Measurements from ENCODE around the gene AGBL5. TPM values are rescaled to one million over a fixed set of nuclear protein-coding genes. Genes with fewer than 3 reads are reported as not detected.

Gene AGBL5
- total RNA-seq, 1 donor from 2014 or later: 68.3 TPM

DNA sequence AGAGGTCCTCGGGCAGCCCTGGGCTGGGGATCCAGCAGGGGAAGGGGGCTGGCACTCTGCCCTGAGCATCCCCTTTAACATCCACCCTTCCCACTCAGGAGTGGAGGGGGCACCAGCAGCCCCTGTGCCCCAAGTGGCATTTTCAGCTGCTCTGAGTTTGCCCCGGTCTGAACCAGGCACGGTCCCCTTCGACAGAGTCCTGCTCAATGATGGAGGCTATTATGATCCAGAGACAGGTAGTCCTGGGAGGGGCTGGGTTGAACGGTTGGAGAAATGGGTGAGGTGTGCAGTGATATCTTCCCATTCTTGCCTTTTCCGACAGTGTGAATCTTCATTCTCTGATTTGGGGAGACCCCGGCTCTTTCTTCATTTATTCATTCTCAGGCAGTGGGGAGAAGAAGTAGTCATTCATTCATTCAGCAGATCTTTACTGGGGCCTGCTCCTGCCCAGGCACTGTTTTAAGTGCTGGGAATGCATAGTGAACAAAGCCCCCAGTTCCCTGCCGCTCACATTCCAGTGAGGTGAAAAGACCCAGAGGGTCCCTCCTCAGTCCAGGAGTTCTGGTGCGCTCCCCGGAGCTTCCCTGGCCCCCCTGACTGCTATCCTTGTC, 33.7 kb downstream of the AGBL5 start:
- H3K9ac ChIP-seq: peak overlapping the region; percentile 49
- peak overlapping the region; percentile 89 for H2AFZ ChIP-seq (replicated peaks)
- no peaks in the 10 kb centered on the region for H3K9me3 ChIP-seq (ENCODE audit: low read depth)
- H4K20me1 ChIP-seq (ENCODE audit: low read depth): no peaks in the 10 kb centered on the region
- no peak overlapping the region for H3K27ac ChIP-seq
- H3K4me2 ChIP-seq: peak overlapping the region; percentile 97
- peaks cover 15% of the 10 kb centered on the region for H3K4me1 ChIP-seq
- TF ChIP-seq, protein P1, sequence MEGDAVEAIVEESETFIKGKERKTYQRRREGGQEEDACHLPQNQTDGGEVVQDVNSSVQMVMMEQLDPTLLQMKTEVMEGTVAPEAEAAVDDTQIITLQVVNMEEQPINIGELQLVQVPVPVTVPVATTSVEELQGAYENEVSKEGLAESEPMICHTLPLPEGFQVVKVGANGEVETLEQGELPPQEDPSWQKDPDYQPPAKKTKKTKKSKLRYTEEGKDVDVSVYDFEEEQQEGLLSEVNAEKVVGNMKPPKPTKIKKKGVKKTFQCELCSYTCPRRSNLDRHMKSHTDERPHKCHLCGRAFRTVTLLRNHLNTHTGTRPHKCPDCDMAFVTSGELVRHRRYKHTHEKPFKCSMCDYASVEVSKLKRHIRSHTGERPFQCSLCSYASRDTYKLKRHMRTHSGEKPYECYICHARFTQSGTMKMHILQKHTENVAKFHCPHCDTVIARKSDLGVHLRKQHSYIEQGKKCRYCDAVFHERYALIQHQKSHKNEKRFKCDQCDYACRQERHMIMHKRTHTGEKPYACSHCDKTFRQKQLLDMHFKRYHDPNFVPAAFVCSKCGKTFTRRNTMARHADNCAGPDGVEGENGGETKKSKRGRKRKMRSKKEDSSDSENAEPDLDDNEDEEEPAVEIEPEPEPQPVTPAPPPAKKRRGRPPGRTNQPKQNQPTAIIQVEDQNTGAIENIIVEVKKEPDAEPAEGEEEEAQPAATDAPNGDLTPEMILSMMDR (IDR thresholded peaks at IDR 0.05): no peak
- no peak for TF ChIP-seq EZH2phosphoT487 (IDR thresholded peaks at IDR 0.05)
- no peak for TF ChIP-seq EZH2 (IDR thresholded peaks at IDR 0.05)
- H3K36me3 ChIP-seq: no peaks in the 10 kb centered on the region
- H3K79me2 ChIP-seq (ENCODE audit: low read depth): peaks cover 3% of the 10 kb centered on the region
- peaks cover 19% of the 10 kb centered on the region for H3K27me3 ChIP-seq
- no peaks in the 10 kb centered on the region for H3K36me3 Mint-ChIP-seq
- H3K27me3 Mint-ChIP-seq (ENCODE audit: insufficient read depth, low read depth): peaks cover 6% of the 10 kb centered on the region
- H3K4me3 Mint-ChIP-seq: peak overlapping the region; percentile 73
- H3K4me3 ChIP-seq: peak overlapping the region; percentile 61
- H3K27ac Mint-ChIP-seq: no peak overlapping the region
- no peak for DNase-seq (ENCODE audit: low spot score)
- H3K4me1 Mint-ChIP-seq: peaks cover 31% of the 10 kb centered on the region
- H3F3A ChIP-seq (ENCODE audit: low read depth): peaks cover 23% of the 10 kb centered on the region
- no peaks in the 10 kb centered on the region for H3K9me3 Mint-ChIP-seq

DNA sequence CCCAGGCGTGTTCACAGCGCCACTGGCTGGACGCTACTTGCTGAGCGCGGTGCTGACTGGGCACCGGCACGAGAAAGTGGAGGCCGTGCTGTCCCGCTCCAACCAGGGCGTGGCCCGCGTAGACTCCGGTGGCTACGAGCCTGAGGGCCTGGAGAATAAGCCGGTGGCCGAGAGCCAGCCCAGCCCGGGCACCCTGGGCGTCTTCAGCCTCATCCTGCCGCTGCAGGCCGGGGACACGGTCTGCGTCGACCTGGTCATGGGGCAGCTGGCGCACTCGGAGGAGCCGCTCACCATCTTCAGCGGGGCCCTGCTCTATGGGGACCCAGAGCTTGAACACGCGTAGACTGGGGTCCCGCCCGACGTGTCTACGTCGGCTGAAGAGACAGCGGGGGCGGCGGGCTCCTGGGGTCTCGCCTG, 34.2 kb downstream of the AGBL5 start:
- H3K27ac Mint-ChIP-seq: no peak overlapping the region
- H3K36me3 Mint-ChIP-seq: no peaks in the 10 kb centered on the region
- H3F3A ChIP-seq (ENCODE audit: low read depth): peaks cover 23% of the 10 kb centered on the region
- H3K9me3 Mint-ChIP-seq: no peaks in the 10 kb centered on the region
- peaks cover 6% of the 10 kb centered on the region for H3K27me3 Mint-ChIP-seq (ENCODE audit: insufficient read depth, low read depth)
- H3K36me3 ChIP-seq: no peaks in the 10 kb centered on the region
- H3K27me3 ChIP-seq: peaks cover 19% of the 10 kb centered on the region
- no peaks in the 10 kb centered on the region for H3K9me3 ChIP-seq (ENCODE audit: low read depth)
- peaks cover 28% of the 10 kb centered on the region for H3K4me1 Mint-ChIP-seq
- no peak overlapping the region for H3K27ac ChIP-seq
- H3K9ac ChIP-seq: peak overlapping the region; percentile 49
- no peaks in the 10 kb centered on the region for H4K20me1 ChIP-seq (ENCODE audit: low read depth)
- peak overlapping the region; percentile 89 for H2AFZ ChIP-seq (replicated peaks)
- peaks cover 3% of the 10 kb centered on the region for H3K79me2 ChIP-seq (ENCODE audit: low read depth)
- H3K4me3 Mint-ChIP-seq: peak overlapping the region; percentile 73
- H3K4me2 ChIP-seq: peak overlapping the region; percentile 97
- peaks cover 15% of the 10 kb centered on the region for H3K4me1 ChIP-seq
- DNase-seq (ENCODE audit: low spot score): peak; percentile 81
- H3K4me3 ChIP-seq: peak overlapping the region; percentile 61
- TF ChIP-seq EZH2 (IDR thresholded peaks at IDR 0.05): peak; percentile 42
- TF ChIP-seq, protein P1 (IDR thresholded peaks at IDR 0.05): peak; percentile 51
- TF ChIP-seq EZH2phosphoT487 (IDR thresholded peaks at IDR 0.05): no peak

DNA sequence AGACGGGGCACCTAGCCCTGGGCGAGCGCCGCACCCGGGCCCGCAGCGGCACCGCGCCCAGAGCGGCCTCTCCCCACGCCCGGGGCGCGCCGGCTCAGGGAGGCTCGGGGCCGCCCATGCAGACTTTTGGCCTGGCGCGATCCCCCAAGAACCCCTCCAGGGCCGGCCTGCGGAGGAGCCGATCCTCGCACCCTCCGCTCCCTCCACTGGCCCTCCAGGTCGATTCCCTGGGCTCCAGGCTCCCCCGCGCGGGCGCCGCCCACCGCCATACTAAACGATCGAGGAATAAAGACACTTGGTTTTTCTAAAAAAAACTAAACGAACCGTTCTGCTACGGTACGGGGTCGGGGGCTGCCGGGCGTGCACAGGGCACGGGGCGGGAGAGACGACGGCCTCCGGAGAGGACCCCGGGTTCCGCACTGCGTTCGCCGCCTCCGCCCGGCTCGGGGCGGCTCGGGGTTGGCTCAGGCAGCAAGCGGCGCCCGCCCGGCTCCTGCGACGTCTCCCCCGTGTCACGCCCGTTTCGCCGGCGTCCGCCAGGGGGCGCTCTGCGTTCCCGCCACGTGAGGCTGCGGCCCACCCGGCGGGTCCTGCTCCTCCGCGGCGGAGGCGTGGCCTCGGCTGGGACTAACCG, 34.7 kb downstream of the AGBL5 start:
- Mint-ChIP-seq H3K4me3 (peak overlapping the region; percentile 85), H3K27me3 (ENCODE audit: insufficient read depth, low read depth) (peaks cover 6% of the 10 kb centered on the region), H3K4me1 (peaks cover 23% of the 10 kb centered on the region), H3K27ac (no peak overlapping the region), H3K36me3 (no peaks in the 10 kb centered on the region), H3K9me3 (no peaks in the 10 kb centered on the region)
- TF ChIP-seq, protein P1 (IDR thresholded peaks at IDR 0.05): peak; percentile 81
- TF ChIP-seq EZH2phosphoT487 (IDR thresholded peaks at IDR 0.05) (no peak), EZH2 (IDR thresholded peaks at IDR 0.05) (peak; percentile 37)
- H3K4me1 ChIP-seq: peaks cover 15% of the 10 kb centered on the region
- no peak overlapping the region for H3K27ac ChIP-seq
- peaks cover 19% of the 10 kb centered on the region for H3K27me3 ChIP-seq
- H2AFZ ChIP-seq (replicated peaks): peak overlapping the region; percentile 89
- no peaks in the 10 kb centered on the region for H3K9me3 ChIP-seq (ENCODE audit: low read depth)
- H3K36me3 ChIP-seq: no peaks in the 10 kb centered on the region
- H3K4me3 ChIP-seq: peak overlapping the region; percentile 61
- no peaks in the 10 kb centered on the region for H4K20me1 ChIP-seq (ENCODE audit: low read depth)
- peak overlapping the region; percentile 97 for H3K4me2 ChIP-seq
- H3K79me2 ChIP-seq (ENCODE audit: low read depth): peaks cover 3% of the 10 kb centered on the region
- peak; percentile 98 for DNase-seq (ENCODE audit: low spot score)
- peaks cover 23% of the 10 kb centered on the region for H3F3A ChIP-seq (ENCODE audit: low read depth)
- peak overlapping the region; percentile 49 for H3K9ac ChIP-seq

Measured in neural progenitor cell (in vitro differentiated cells).